Activated naive CD8-positive, alpha-beta T cell treated with anti-CD3 and anti-CD28 coated beads, Interleukin-2, amount 10 ng/mL, durations not matched to agents 7 days and 5 days (primary cell): ENCODE measurements around the gene MYH9. TPM values are rescaled to one million over a fixed set of nuclear protein-coding genes. Genes with fewer than 3 reads are reported as not detected.

Source experiments
- ATAC-seq: fragments of 150-1000 bp; cut with Tn5 transposase; one replicate; pipeline ENCODE4 v1.10.0; 2021; ENCODE audit warnings: low read depth, moderate library complexity
- POLR2A ChIA-PET: fragments of 350-600 bp; sonication (Branson Sonifier 250); formaldehyde crosslinking; loops from one replicate; lab custom pipeline; 2021; ENCODE audit warnings: antibody characterized with exemption; lab: Charles Lee
- DNase-seq: peaks from one replicate; pipeline ENCODE4 v3.0.0; 2021
- H3K27ac Mint-ChIP-seq: one replicate; pipeline ENCODE4 v1.8.0; 2022; ENCODE audit warnings: mild to moderate bottlenecking, mixed read lengths
- H3K27me3 Mint-ChIP-seq: one replicate; pipeline ENCODE4 v1.8.0; 2022; ENCODE audit warnings: mild to moderate bottlenecking, moderate library complexity, mixed read lengths
- H3K36me3 Mint-ChIP-seq: one replicate; pipeline ENCODE4 v1.8.0; 2021; ENCODE audit warnings: mild to moderate bottlenecking, mixed read lengths
- H3K4me1 Mint-ChIP-seq: one replicate; pipeline ENCODE4 v1.8.0; 2021; ENCODE audit warnings: mixed read lengths
- H3K4me3 Mint-ChIP-seq: one replicate; pipeline ENCODE4 v1.8.0; 2022; ENCODE audit warnings: mild to moderate bottlenecking, moderate library complexity, mixed read lengths
- H3K9me3 Mint-ChIP-seq: one replicate; pipeline ENCODE4 v1.8.0; 2021; ENCODE audit warnings: mixed read lengths
- total RNA-seq, 2 experiments: library from RNA; stranded (reverse); gene quantifications; one replicate each; pipeline ENCODE4 v1.2.3, GENCODE V29; 2021

Gene MYH9
- total RNA-seq, 2 experiments from 2014 or later, result 803 to 821 TPM

GRCh38 chr22:36378080-36378868, 9.5 kb downstream of the MYH9 start:
- peak overlapping the region; percentile 87 for H3K4me3 Mint-ChIP-seq
- peaks cover 39% of the 10 kb centered on the region for H3K36me3 Mint-ChIP-seq
- POLR2A ChIA-PET, result interaction anchor here (0.7 to 11.1 kb wide), 20 partner anchors 7 to 152 kb away, joined by 3 to 132 read pairs (median 4); partner anchors contain the start of gene MYH9
- H3K27me3 Mint-ChIP-seq, result no peaks in the 10 kb centered on the region
- no peak for ATAC-seq
- peaks cover 81% of the 10 kb centered on the region for H3K4me1 Mint-ChIP-seq
- H3K9me3 Mint-ChIP-seq, result no peaks in the 10 kb centered on the region
- no peak for DNase-seq
- peak overlapping the region; percentile 97 for H3K27ac Mint-ChIP-seq

DNA sequence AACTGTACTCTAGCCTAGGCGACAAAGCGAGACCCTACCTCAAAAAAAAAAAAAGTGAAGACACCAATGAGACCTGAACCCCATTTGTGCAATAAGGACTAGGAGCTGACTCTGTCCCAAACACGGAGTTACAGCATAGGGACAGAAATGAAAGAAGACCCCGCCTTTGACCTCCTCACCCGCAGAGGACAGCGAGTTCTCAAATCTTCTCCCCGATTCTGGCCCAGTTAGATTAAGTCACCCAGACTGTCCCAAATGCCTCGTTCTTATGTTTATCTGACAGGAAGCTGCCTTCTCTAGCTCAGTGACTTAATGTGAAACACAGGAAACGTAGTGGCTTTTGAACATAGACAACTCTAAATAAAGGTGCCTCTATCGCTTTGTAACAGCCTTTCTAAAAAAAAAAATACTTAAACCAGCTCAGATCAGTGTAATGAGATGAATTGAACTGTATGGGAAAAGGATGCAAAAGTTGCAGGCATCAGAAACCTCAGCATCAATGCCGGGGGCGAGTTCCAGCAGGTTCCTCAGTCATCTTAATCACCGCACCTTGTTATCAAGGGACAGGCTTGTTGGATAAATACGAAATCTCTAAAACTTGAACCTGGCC, 10.6 kb downstream of the MYH9 start:
- DNase-seq, result no peak
- H3K36me3 Mint-ChIP-seq, result peaks cover 45% of the 10 kb centered on the region
- POLR2A ChIA-PET, result interaction anchor here (0.7 to 11.1 kb wide), 25 partner anchors 8 to 179 kb away, joined by 3 to 132 read pairs (median 5); partner anchors contain the start of gene MYH9
- peaks cover 84% of the 10 kb centered on the region for H3K4me1 Mint-ChIP-seq
- peak overlapping the region; percentile 87 for H3K4me3 Mint-ChIP-seq
- no peaks in the 10 kb centered on the region for H3K27me3 Mint-ChIP-seq
- peak overlapping the region; percentile 97 for H3K27ac Mint-ChIP-seq
- H3K9me3 Mint-ChIP-seq, result no peaks in the 10 kb centered on the region
- ATAC-seq, result peak; percentile 77

DNA sequence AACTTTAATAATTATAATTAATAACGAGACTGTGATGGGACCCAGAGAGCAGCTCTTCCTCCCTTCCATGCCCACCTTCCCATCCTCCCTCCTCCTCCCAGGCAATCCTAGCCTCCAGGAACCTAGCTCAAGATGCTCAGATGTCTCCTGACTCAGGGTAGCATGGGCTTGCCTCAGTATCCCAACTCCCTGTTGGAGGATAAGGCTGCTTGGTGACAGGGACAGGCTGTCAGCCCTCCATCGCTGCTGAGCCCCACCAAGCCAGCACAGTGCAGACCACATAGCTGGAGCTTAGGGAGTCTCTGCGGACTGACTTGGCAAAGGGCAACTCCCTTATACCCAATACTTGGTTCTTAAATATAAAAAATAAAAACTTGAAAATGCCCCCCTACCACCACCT, 11.5 kb downstream of the MYH9 start:
- H3K27me3 Mint-ChIP-seq, result no peaks in the 10 kb centered on the region
- H3K9me3 Mint-ChIP-seq, result no peaks in the 10 kb centered on the region
- ATAC-seq, result no peak
- no peak for DNase-seq
- H3K36me3 Mint-ChIP-seq, result peaks cover 42% of the 10 kb centered on the region
- POLR2A ChIA-PET, result interaction anchor here (0.6 to 11.1 kb wide), 7 partner anchors 9 to 815 kb away, joined by 3 to 132 read pairs (median 10); partner anchors contain the start of gene MYH9
- peak overlapping the region; percentile 97 for H3K27ac Mint-ChIP-seq
- H3K4me1 Mint-ChIP-seq, result peaks cover 85% of the 10 kb centered on the region
- peak overlapping the region; percentile 87 for H3K4me3 Mint-ChIP-seq

GRCh38 chr22:36375071-36375980, 12.4 kb downstream of the MYH9 start:
- POLR2A ChIA-PET, result interaction anchor here (0.6 to 11.1 kb wide), 6 partner anchors 10 to 815 kb away, joined by 3 to 132 read pairs (median 3); partner anchors contain the start of gene MYH9
- ATAC-seq (no peak), DNase-seq (no peak)
- Mint-ChIP-seq H3K9me3 (no peaks in the 10 kb centered on the region), H3K4me3 (peak overlapping the region; percentile 49), H3K27me3 (no peaks in the 10 kb centered on the region), H3K27ac (peak overlapping the region; percentile 83), H3K4me1 (peaks cover 86% of the 10 kb centered on the region), H3K36me3 (peaks cover 48% of the 10 kb centered on the region)

- no peaks in the 10 kb centered on the region for H3K27me3 Mint-ChIP-seq
- peak overlapping the region; percentile 83 for H3K27ac Mint-ChIP-seq
- H3K4me1 Mint-ChIP-seq, result peaks cover 85% of the 10 kb centered on the region
- DNase-seq, result no peak
- POLR2A ChIA-PET, result interaction anchor here (0.9 to 11.1 kb wide), 4 partner anchors 10 to 77 kb away, joined by 3 to 132 read pairs (median 3); partner anchors contain the start of gene MYH9
- H3K4me3 Mint-ChIP-seq, result peak overlapping the region; percentile 49
- ATAC-seq, result no peak
- no peaks in the 10 kb centered on the region for H3K9me3 Mint-ChIP-seq
- peaks cover 45% of the 10 kb centered on the region for H3K36me3 Mint-ChIP-seq
Measured at GRCh38 chr22:36374603-36375024, 13.2 kb downstream of the MYH9 start.

DNA sequence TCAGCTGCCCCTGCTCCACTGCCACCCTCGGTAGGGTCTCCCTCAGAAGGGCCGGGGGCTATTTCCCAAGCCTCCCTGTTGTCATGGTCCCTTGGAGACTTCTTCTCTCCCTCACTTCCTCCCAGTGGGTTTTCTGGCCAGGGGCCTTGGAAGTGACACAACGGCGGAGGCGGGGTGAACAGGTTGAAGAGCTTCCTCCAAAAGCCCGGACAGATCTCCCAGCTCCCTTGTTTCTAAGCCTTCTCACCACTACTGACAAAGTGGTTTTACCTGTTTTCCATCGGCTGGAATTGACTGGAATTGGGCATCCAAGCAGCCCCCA, 14.5 kb downstream of the MYH9 start:
- peak overlapping the region; percentile 96 for H3K27ac Mint-ChIP-seq
- no peaks in the 10 kb centered on the region for H3K9me3 Mint-ChIP-seq
- H3K4me3 Mint-ChIP-seq, result peak overlapping the region; percentile 91
- no peak for ATAC-seq
- DNase-seq, result no peak
- POLR2A ChIA-PET, result interaction anchor here (0.6 to 11.1 kb wide), 5 partner anchors 12 to 1266 kb away, joined by 3 to 132 read pairs (median 4); partner anchors contain the start of genes MYH9 and SH3BP1
- H3K27me3 Mint-ChIP-seq, result no peaks in the 10 kb centered on the region
- H3K4me1 Mint-ChIP-seq, result peaks cover 87% of the 10 kb centered on the region
- peaks cover 42% of the 10 kb centered on the region for H3K36me3 Mint-ChIP-seq

DNA sequence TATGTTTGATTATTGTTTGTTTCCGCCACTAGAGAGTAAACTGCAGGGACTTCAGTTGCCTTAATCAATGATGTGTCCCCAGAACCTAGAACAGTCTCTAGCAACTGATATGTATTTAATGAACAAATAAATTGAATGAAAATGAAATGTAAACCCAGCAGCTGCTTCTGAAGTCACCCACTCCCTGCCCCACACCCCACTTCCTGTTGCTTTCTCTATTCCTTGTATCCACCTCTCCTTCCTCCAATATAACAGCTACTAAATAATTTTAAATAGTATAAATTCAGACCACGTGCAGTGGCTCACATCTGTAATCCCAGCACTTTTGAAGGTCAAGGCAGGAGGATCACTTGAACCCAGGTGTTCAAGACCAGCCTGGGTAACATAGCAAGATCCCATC, 15.8 kb downstream of the MYH9 start:
- no peaks in the 10 kb centered on the region for H3K9me3 Mint-ChIP-seq
- DNase-seq, result no peak
- no peaks in the 10 kb centered on the region for H3K27me3 Mint-ChIP-seq
- peak overlapping the region; percentile 91 for H3K4me3 Mint-ChIP-seq
- POLR2A ChIA-PET, result interaction anchor here (1.3 to 11.1 kb wide), 3 partner anchors 13 to 39 kb away, joined by 4 to 132 read pairs (median 21); partner anchors contain the start of gene MYH9
- H3K4me1 Mint-ChIP-seq, result peaks cover 86% of the 10 kb centered on the region
- peak overlapping the region; percentile 96 for H3K27ac Mint-ChIP-seq
- ATAC-seq, result no peak
- H3K36me3 Mint-ChIP-seq, result peaks cover 38% of the 10 kb centered on the region

GRCh38 chr22:36369922-36370791, 17.6 kb downstream of the MYH9 start:
- H3K4me1 Mint-ChIP-seq, result peaks cover 86% of the 10 kb centered on the region
- ATAC-seq, result peak; percentile 44
- H3K27me3 Mint-ChIP-seq, result no peaks in the 10 kb centered on the region
- POLR2A ChIA-PET, result interaction anchor here (0.5 to 11.1 kb wide), 7 partner anchors 8 to 112 kb away, joined by 3 to 132 read pairs (median 3); partner anchors contain the start of gene MYH9
- peak overlapping the region; percentile 96 for H3K27ac Mint-ChIP-seq
- DNase-seq, result no peak
- no peaks in the 10 kb centered on the region for H3K9me3 Mint-ChIP-seq
- peaks cover 31% of the 10 kb centered on the region for H3K36me3 Mint-ChIP-seq
- H3K4me3 Mint-ChIP-seq, result peak overlapping the region; percentile 91

GRCh38 chr22:36369004-36369921, 18.5 kb downstream of the MYH9 start:
- DNase-seq (no peak), ATAC-seq (no peak)
- peak overlapping the region; percentile 96 for H3K27ac Mint-ChIP-seq
- no peaks in the 10 kb centered on the region for H3K27me3 Mint-ChIP-seq
- no peaks in the 10 kb centered on the region for H3K9me3 Mint-ChIP-seq
- POLR2A ChIA-PET, result interaction anchor here (0.5 to 11.1 kb wide), 6 partner anchors 8 to 113 kb away, joined by 3 to 132 read pairs (median 4); partner anchors contain the start of gene MYH9
- H3K36me3 Mint-ChIP-seq, result peaks cover 25% of the 10 kb centered on the region
- H3K4me1 Mint-ChIP-seq, result peaks cover 86% of the 10 kb centered on the region
- H3K4me3 Mint-ChIP-seq, result peak overlapping the region; percentile 91

GRCh38 chr22:36368359-36368983, 19.3 kb downstream of the MYH9 start:
- DNase-seq, result no peak
- Mint-ChIP-seq H3K4me3 (peak overlapping the region; percentile 65), H3K9me3 (no peaks in the 10 kb centered on the region)

More at GRCh38 chr22:36368359-36368983, 19.3 kb downstream of the MYH9 start:
- H3K27ac Mint-ChIP-seq, result peak overlapping the region; percentile 82
- POLR2A ChIA-PET, result interaction anchor here (1.6 kb wide), 1 partner anchor 9 kb away, joined by 5 read pairs; no protein-coding TSS in a partner anchor
- ATAC-seq, result no peak
- no peaks in the 10 kb centered on the region for H3K27me3 Mint-ChIP-seq
- peaks cover 90% of the 10 kb centered on the region for H3K4me1 Mint-ChIP-seq
- peaks cover 24% of the 10 kb centered on the region for H3K36me3 Mint-ChIP-seq
